Measurements from ENCODE around the gene PKP4. TPM values are rescaled to one million over a fixed set of nuclear protein-coding genes. Genes with fewer than 3 reads are reported as not detected.
"Not testable (repeated sequence)": the region's sequence is repeated elsewhere in the genome, so short reads cannot be mapped to it uniquely, and the experiment has no call there.

The PKP4 gene
- 22.6 TPM for total RNA-seq (ENCODE audit: insufficient read depth, low replicate concordance)

- DNase-seq (ENCODE audit: low spot score) = peak; percentile 97
Measured at GRCh38 chr2:158456309-158457066, at the start of gene PKP4, which contains the start of gene CCDC148. TSS of gene PKP4 (plus strand) at chr2:158456952. CDS start at chr2:158533185, 76,233 bp downstream. TSS of gene CCDC148 (minus strand) at chr2:158456753. CDS start at chr2:158456439, 314 bp downstream.

GRCh38 chr2:158407031-158407430 lies 49.7 kb upstream of the PKP4 start:
- DNase-seq (ENCODE audit: low spot score) = no peak

- no peak for DNase-seq (ENCODE audit: low spot score)
Measured at GRCh38 chr2:158410132-158410531, 46.6 kb upstream of the PKP4 start.

- DNase-seq (ENCODE audit: low spot score) = no peak
Measured at GRCh38 chr2:158411748-158412147, 45.0 kb upstream of the PKP4 start.

- no peak for DNase-seq (ENCODE audit: low spot score)
Measured at GRCh38 chr2:158412206-158412605, 44.5 kb upstream of the PKP4 start.

- no peak for DNase-seq (ENCODE audit: low spot score)
Measured at GRCh38 chr2:158413581-158413980, 43.2 kb upstream of the PKP4 start.

GRCh38 chr2:158414538-158414937 lies 42.2 kb upstream of the PKP4 start:
- DNase-seq (ENCODE audit: low spot score) = peak; percentile 39

- DNase-seq (ENCODE audit: low spot score) = no peak
Measured at GRCh38 chr2:158432117-158432516, 24.6 kb upstream of the PKP4 start.

GRCh38 chr2:158433716-158434115 lies 23.0 kb upstream of the PKP4 start:
- not testable (repeated sequence) for DNase-seq (ENCODE audit: low spot score)

GRCh38 chr2:158439062-158439461 lies 17.7 kb upstream of the PKP4 start:
- not testable (repeated sequence) for DNase-seq (ENCODE audit: low spot score)

GRCh38 chr2:158443606-158444005 lies 13.1 kb upstream of the PKP4 start:
- no peak for DNase-seq (ENCODE audit: low spot score)

GRCh38 chr2:158457092-158457825 lies 507 bp downstream of the PKP4 start:
- DNase-seq (ENCODE audit: low spot score) = peak; percentile 76

- peak; percentile 69 for DNase-seq (ENCODE audit: low spot score)
Measured at GRCh38 chr2:158457826-158458616, 1.3 kb downstream of the PKP4 start.

GRCh38 chr2:158458617-158458920 lies 1.8 kb downstream of the PKP4 start:
- DNase-seq (ENCODE audit: low spot score) = no peak

GRCh38 chr2:158459161-158460003 lies 2.6 kb downstream of the PKP4 start:
- no peak for DNase-seq (ENCODE audit: low spot score)

GRCh38 chr2:158460632-158461297 lies 4.0 kb downstream of the PKP4 start:
- DNase-seq (ENCODE audit: low spot score) = no peak

GRCh38 chr2:158463496-158464095 lies 6.8 kb downstream of the PKP4 start:
- peak; percentile 19 for DNase-seq (ENCODE audit: low spot score)

- no peak for DNase-seq (ENCODE audit: low spot score)
Measured at GRCh38 chr2:158464426-158465281, 7.9 kb downstream of the PKP4 start.

- no peak for DNase-seq (ENCODE audit: low spot score)
Measured at GRCh38 chr2:158467248-158467647, 10.5 kb downstream of the PKP4 start.
